GM12891 (cell line): Measurements from ENCODE around the gene UBASH3B.

Source experiments
- PAX5 ChIP-seq: IDR thresholded peaks from 2 replicates; pipeline ENCODE4 v1.6.1; 2011; ENCODE audit warnings: low read length, moderate library complexity, mild to moderate bottlenecking; ENCODE audit not compliant: insufficient read depth, severe bottlenecking
- POLR2A ChIP-seq: IDR thresholded peaks from 2 replicates; pipeline ENCODE4 v1.6.1; 2011; ENCODE audit warnings: low read depth, low read length, control low read depth
- POLR2AphosphoS5 ChIP-seq: IDR thresholded peaks from 2 replicates; pipeline ENCODE4 v1.6.1; 2011; ENCODE audit warnings: low read depth, low read length, control low read depth
- POU2F2 ChIP-seq: IDR thresholded peaks from 2 replicates; pipeline ENCODE4 v1.6.1; 2011; ENCODE audit warnings: low read depth, mild to moderate bottlenecking, control low read depth, low read length, moderate library complexity
- SPI1 ChIP-seq: IDR thresholded peaks from 2 replicates; pipeline ENCODE4 v1.6.1; 2011; ENCODE audit warnings: low read depth, low read length, control low read depth
- TAF1 ChIP-seq: IDR thresholded peaks from 2 replicates; pipeline ENCODE4 v1.6.1; 2011; ENCODE audit warnings: low read depth, low read length, control low read depth

- TF ChIP-seq POLR2AphosphoS5: no peak
- no peak for TF ChIP-seq POLR2A
- no peak for TF ChIP-seq TAF1
- no peak for TF ChIP-seq PAX5
- no peak; the same call in 1 of the 2 replicates for TF ChIP-seq SPI1
- no peak for TF ChIP-seq POU2F2
Observed at GRCh38 chr11:122754553-122755322, 99.2 kb downstream of the UBASH3B start.
